Esophagus muscularis mucosa (tissue), 4 donors: ENCODE measurements around the gene DDX31. TPM values are rescaled to one million over a fixed set of nuclear protein-coding genes. Genes with fewer than 3 reads are reported as not detected.

ENCODE experiments used
- DNase-seq: peaks from one replicate; pipeline ENCODE4 v3.0.0-alpha.2; 2017; ENCODE audit errors: extremely low spot score
- H3K27ac ChIP-seq, 4 donors: fragments of 200-600 bp; sonication (generic); replicated peaks in 1 of 4; 1 replicate in 3 of 4; 2 replicates in 1 of 4; pipeline ENCODE4 v1.5.1; 2016 to 2019; ENCODE audit warnings: mild to moderate bottlenecking in 1 of 4
- H3K27me3 ChIP-seq, 4 donors: fragments of 200-600 bp; sonication (generic); one replicate each; pipeline versions ENCODE4 v1.5.1 to v1.6.0; 2016 to 2019
- H3K36me3 ChIP-seq, 4 donors: fragments of 200-600 bp; sonication (generic); one replicate each; pipeline ENCODE4 v1.5.1; 2016 to 2019
- H3K4me1 ChIP-seq, 4 donors: fragments of 200-600 bp; sonication (generic); one replicate each; pipeline ENCODE4 v1.5.1; 2016 to 2019
- H3K4me3 ChIP-seq, 4 donors: fragments of 200-600 bp; sonication (generic); 1 replicate in 2 of 4; 2 replicates in 2 of 4; pipeline ENCODE4 v1.5.1; 2016 to 2019; ENCODE audit warnings: mild to moderate bottlenecking in 4 of 4, moderate library complexity in 1 of 4
- H3K9me3 ChIP-seq, 4 donors: fragments of 200-600 bp; sonication (generic); 1 replicate in 3 of 4; 2 replicates in 1 of 4; pipeline ENCODE4 v1.5.1; 2016 to 2019
- CTCF ChIP-seq, 3 experiments: fragments of 200-600 bp in 2 of 3; fragments of 450-650 bp in 1 of 3; sonication (generic) in 2 of 3; IDR thresholded peaks; one replicate each; pipeline ENCODE4 v1.5.1; 2017 to 2019; ENCODE audit warnings: antibody characterized with exemption in 3 of 3, mild to moderate bottlenecking in 2 of 3, moderate library complexity in 1 of 3
- EP300 ChIP-seq: sonication (generic); formaldehyde crosslinking; IDR thresholded peaks from one replicate; pipeline ENCODE4 v1.6.1; 2017; ENCODE audit warnings: antibody characterized with exemption
- POLR2A ChIP-seq: fragments of 450-650 bp; IDR thresholded peaks from one replicate; pipeline ENCODE4 v1.6.1; 2017; ENCODE audit warnings: antibody characterized with exemption, moderate library complexity, mild to moderate bottlenecking, low read depth
- POLR2AphosphoS5 ChIP-seq, 2 donors: sonication (generic); formaldehyde crosslinking; IDR thresholded peaks; one replicate each; pipeline ENCODE4 v1.6.1; 2017; ENCODE audit warnings: antibody characterized with exemption in 2 of 2
- WGBS: methylation state at CpG from one replicate; pipeline ENCODE4 v1.1.5; 2018; 5-methylcytosine and 5-hydroxymethylcytosine counted together
- intact Hi-C: fragments of 100-400 bp; cut with DNase I; formaldehyde crosslinking; loops from one replicate; pipeline ENCODE4 v1.15.1; 2023
- total RNA-seq, 4 donors: library from RNA; depleted of rRNA; stranded (reverse); fragments of >200 nt; gene quantifications; one replicate each; pipeline versions ENCODE4 v1.1.0 to v1.2.1, GENCODE V29; 2016

Gene DDX31
- total RNA-seq, 4 donors from 2014 or later: 6.6 to 7.8 (median 7.5) TPM

GRCh38 chr9:132677976-132678375 lies 8.2 kb upstream of the DDX31 start:
- intact Hi-C loops: loop anchor here (10.0 kb wide), 1 partner anchor 87 kb away; no protein-coding TSS in a partner anchor
- WGBS: 96% methylated on average over 8 of the region's 8 CpGs
- peak; percentile 45 for DNase-seq
- Histone ChIP-seq H3K4me3 (no peak overlapping the region), H3K27ac (no peak overlapping the region), H3K9me3 (no peaks in the 10 kb centered on the region), H3K36me3 (peaks cover 24 to 36% (median 30%) of the 10 kb centered on the region in 4 donors), H3K27me3 (no peaks in the 10 kb centered on the region), H3K4me1 (peaks cover 4 to 21% (median 12%) of the 10 kb centered on the region in 4 donors)
- TF ChIP-seq CTCF (IDR thresholded peaks at IDR 0.05): no peak
- no peak for TF ChIP-seq EP300
- TF ChIP-seq POLR2AphosphoS5 (IDR thresholded peaks at IDR 0.05): no peak

- no peak overlapping the region for H3K4me3 ChIP-seq
- no peak for DNase-seq
- no peaks in the 10 kb centered on the region for H3K27me3 ChIP-seq
- intact Hi-C loops: loop anchor here (5.0 to 10.0 kb wide), 2 partner anchors 90 to 203 kb away; partner anchors contain the start of genes AK8 and SPACA9
- H3K27ac ChIP-seq: no peak overlapping the region
- TF ChIP-seq CTCF (IDR thresholded peaks at IDR 0.05) (no peak), POLR2A (no peak), POLR2AphosphoS5 (IDR thresholded peaks at IDR 0.05) (no peak), EP300 (no peak)
- peaks cover 16 to 18% (median 17%) of the 10 kb centered on the region in 4 donors for H3K36me3 ChIP-seq
- peaks cover 19 to 44% (median 34%) of the 10 kb centered on the region in 4 donors for H3K4me1 ChIP-seq
- no peaks in the 10 kb centered on the region for H3K9me3 ChIP-seq
- 85% methylated on average over 4 of the region's 4 CpGs for WGBS
Observed at GRCh38 chr9:132674485-132674884, 4.7 kb upstream of the DDX31 start.

- Histone ChIP-seq H3K4me3 (no peak overlapping the region), H3K4me1 (peaks cover 26 to 54% (median 43%) of the 10 kb centered on the region in 4 donors), H3K9me3 (no peaks in the 10 kb centered on the region), H3K27ac (no peak overlapping the region), H3K27me3 (no peaks in the 10 kb centered on the region), H3K36me3 (peaks cover 5 to 6% (median 6%) of the 10 kb centered on the region in 4 donors)
- WGBS: 48% methylated on average over 6 of the region's 6 CpGs
- intact Hi-C loops: loop anchor here (5.0 to 10.0 kb wide), 2 partner anchors 91 to 204 kb away; partner anchors contain the start of genes AK8 and SPACA9
- TF ChIP-seq POLR2A (no peak), CTCF (IDR thresholded peaks at IDR 0.05) (no peak), EP300 (no peak), POLR2AphosphoS5 (IDR thresholded peaks at IDR 0.05) (no peak)
- DNase-seq: no peak
Observed at GRCh38 chr9:132673355-132673754, 3.6 kb upstream of the DDX31 start.

GRCh38 chr9:132672413-132672690 lies 2.6 kb upstream of the DDX31 start:
- intact Hi-C loops: loop anchor here (5.0 to 10.0 kb wide), 2 partner anchors 92 to 205 kb away; partner anchors contain the start of genes AK8 and SPACA9
- Histone ChIP-seq H3K9me3 (no peaks in the 10 kb centered on the region), H3K27me3 (no peaks in the 10 kb centered on the region), H3K4me3 (peak overlapping the region in 1 of 4 donors; percentile 95), H3K36me3 (no peaks in the 10 kb centered on the region), H3K4me1 (peaks cover 26 to 64% (median 46%) of the 10 kb centered on the region in 4 donors), H3K27ac (no peak overlapping the region)
- TF ChIP-seq EP300 (no peak), POLR2AphosphoS5 (IDR thresholded peaks at IDR 0.05) (no peak), CTCF (IDR thresholded peaks at IDR 0.05) (no peak), POLR2A (no peak)
- no peak for DNase-seq
- 27% methylated on average over 5 of the region's 5 CpGs for WGBS
